Smooth muscle cell (in vitro differentiated cells): Measurements from ENCODE around the gene SPATA25. TPM values are rescaled to one million over a fixed set of nuclear protein-coding genes. Genes with fewer than 3 reads are reported as not detected.

ENCODE experiments used
- DNase-seq: peaks from one replicate; lab custom pipeline; 2025; ENCODE audit not compliant: unreplicated experiment; lab: John Stamatoyannopoulos, UW
- H2AFZ ChIP-seq: fragments of 200-600 bp; sonication (generic); 2 replicates; pipeline ENCODE4 v1.6.0; 2016; ENCODE audit warnings: antibody characterized with exemption, low read depth, mild to moderate bottlenecking
- H3F3A ChIP-seq: fragments of 200-600 bp; sonication (generic); 2 replicates; pipeline ENCODE4 v1.6.0; 2017; ENCODE audit warnings: antibody characterized with exemption, low read depth
- H3K27ac ChIP-seq: fragments of 200-600 bp; sonication (generic); 2 replicates; pipeline ENCODE4 v1.5.1; 2016; ENCODE audit warnings: low read depth, mild to moderate bottlenecking
- H3K27me3 ChIP-seq: fragments of 200-600 bp; sonication (generic); 2 replicates; pipeline ENCODE4 v1.6.1; 2016; ENCODE audit warnings: low read depth, mild to moderate bottlenecking
- H3K36me3 ChIP-seq: fragments of 200-600 bp; sonication (generic); 2 replicates; pipeline ENCODE4 v1.5.1; 2016; ENCODE audit warnings: low read depth
- H3K4me1 ChIP-seq: fragments of 200-600 bp; sonication (generic); 2 replicates; pipeline ENCODE4 v1.5.1; 2016; ENCODE audit warnings: low read depth
- H3K4me2 ChIP-seq: fragments of 200-600 bp; sonication (generic); 2 replicates; pipeline ENCODE4 v1.6.0; 2016; ENCODE audit warnings: mild to moderate bottlenecking
- H3K4me3 ChIP-seq: fragments of 200-600 bp; sonication (generic); 2 replicates; pipeline ENCODE4 v1.5.1; 2016; ENCODE audit warnings: mild to moderate bottlenecking
- H3K79me2 ChIP-seq: fragments of 200-600 bp; sonication (generic); 2 replicates; pipeline ENCODE4 v1.6.0; 2016; ENCODE audit warnings: low read depth, mild to moderate bottlenecking
- H3K9ac ChIP-seq: fragments of 200-600 bp; sonication (generic); 2 replicates; pipeline ENCODE4 v1.6.0; 2016; ENCODE audit warnings: low read depth
- H3K9me3 ChIP-seq: fragments of 200-600 bp; sonication (generic); replicated peaks from 2 replicates; pipeline ENCODE4 v1.5.1; 2016; ENCODE audit warnings: low read depth
- H4K20me1 ChIP-seq: fragments of 200-600 bp; sonication (generic); 2 replicates; pipeline ENCODE4 v1.6.0; 2016; ENCODE audit warnings: low read depth
- WGBS: methylation state at CpG from one replicate; pipeline ENCODE4 v1.1.7; 2016; ENCODE audit warnings: low lambda C conversion rate; 5-methylcytosine and 5-hydroxymethylcytosine counted together
- polyA plus RNA-seq: library from polyadenylated mRNA; unstranded; fragments of >200 nt; fragmentation: Nextera tagmentation; extraction: Ambion mirVana; gene quantifications from 2 replicates; pipeline ENCODE4 v1.2.1, GENCODE V29; 2016
- total RNA-seq: library from RNA; depleted of rRNA; stranded (reverse); fragments of >200 nt; gene quantifications from 2 replicates; pipeline ENCODE4 v1.2.3, GENCODE V29; 2014
- TF ChIP-seq, protein P1 (sequence below): fragments of 200-600 bp; sonication (generic); IDR thresholded peaks from 2 replicates; pipeline ENCODE4 v1.5.1; 2017; ENCODE audit warnings: borderline replicate concordance, mild to moderate bottlenecking, antibody characterized with exemption; ENCODE audit not compliant: insufficient read depth, poor library complexity, severe bottlenecking

Gene SPATA25
- total and polyA plus RNA-seq, 2 experiments from 2014 or later, result 0.43 to 0.54 TPM

DNA sequence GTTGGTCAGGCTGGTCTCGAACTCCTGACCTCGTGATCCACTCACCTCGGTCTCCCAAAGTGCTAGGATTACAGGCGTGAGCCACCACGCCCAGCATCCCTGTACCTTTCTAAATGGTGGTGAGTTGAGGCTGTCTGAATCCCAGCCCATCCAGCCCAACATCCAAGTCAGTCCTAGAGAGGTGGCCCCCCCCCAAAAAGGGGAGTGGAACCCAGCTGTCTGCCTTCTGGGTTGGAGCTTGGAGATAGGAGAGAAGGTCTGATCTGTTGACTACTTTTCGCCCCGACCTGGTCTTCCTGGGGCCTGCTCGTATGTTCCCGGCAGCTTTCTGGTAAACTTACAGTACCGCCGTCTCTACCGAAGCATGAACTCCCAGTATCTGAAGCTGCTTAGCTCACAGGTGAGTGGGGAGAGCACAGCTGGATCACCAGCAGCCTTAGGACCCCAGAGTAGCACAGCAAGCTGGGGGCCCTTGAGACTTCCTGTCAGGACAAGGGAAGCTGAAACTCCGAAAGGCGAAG lies 9.3 kb upstream of the SPATA25 start:
- Histone ChIP-seq H3K4me3 (no peak overlapping the region), H3K27me3 (no peaks in the 10 kb centered on the region), H3K4me1 (peaks cover 4% of the 10 kb centered on the region), H3K9ac (no peak overlapping the region), H3K27ac (no peak overlapping the region), H4K20me1 (no peaks in the 10 kb centered on the region), H3K4me2 (no peak overlapping the region), H2AFZ (no peak overlapping the region), H3K79me2 (peaks cover 4% of the 10 kb centered on the region), H3F3A (peaks cover 12% of the 10 kb centered on the region), H3K9me3 (no peaks in the 10 kb centered on the region), H3K36me3 (no peaks in the 10 kb centered on the region)
- WGBS, result 98% methylated on average over 14 of the region's 14 CpGs
- DNase-seq, result no peak
- TF ChIP-seq, protein P1, sequence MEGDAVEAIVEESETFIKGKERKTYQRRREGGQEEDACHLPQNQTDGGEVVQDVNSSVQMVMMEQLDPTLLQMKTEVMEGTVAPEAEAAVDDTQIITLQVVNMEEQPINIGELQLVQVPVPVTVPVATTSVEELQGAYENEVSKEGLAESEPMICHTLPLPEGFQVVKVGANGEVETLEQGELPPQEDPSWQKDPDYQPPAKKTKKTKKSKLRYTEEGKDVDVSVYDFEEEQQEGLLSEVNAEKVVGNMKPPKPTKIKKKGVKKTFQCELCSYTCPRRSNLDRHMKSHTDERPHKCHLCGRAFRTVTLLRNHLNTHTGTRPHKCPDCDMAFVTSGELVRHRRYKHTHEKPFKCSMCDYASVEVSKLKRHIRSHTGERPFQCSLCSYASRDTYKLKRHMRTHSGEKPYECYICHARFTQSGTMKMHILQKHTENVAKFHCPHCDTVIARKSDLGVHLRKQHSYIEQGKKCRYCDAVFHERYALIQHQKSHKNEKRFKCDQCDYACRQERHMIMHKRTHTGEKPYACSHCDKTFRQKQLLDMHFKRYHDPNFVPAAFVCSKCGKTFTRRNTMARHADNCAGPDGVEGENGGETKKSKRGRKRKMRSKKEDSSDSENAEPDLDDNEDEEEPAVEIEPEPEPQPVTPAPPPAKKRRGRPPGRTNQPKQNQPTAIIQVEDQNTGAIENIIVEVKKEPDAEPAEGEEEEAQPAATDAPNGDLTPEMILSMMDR, result no peak

DNA sequence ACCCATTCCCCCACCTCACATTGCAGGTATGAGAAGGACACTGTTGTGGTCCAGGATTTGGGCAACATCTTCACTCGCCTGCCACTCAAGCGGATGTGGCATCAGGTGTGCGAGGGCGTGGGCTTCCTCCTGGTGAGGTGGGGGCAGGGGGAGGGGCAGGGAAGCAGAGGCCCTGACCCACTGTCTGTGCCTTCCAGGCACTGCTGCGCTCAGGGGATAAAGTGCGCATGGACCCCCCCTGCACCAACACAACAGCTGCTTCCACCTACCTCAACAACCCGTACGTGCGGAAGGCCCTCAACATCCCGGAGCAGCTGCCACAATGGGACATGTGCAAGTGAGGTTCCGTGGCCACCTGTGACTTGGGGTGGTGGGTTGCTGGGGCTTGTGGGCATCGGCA lies 7.4 kb upstream of the SPATA25 start:
- Histone ChIP-seq H3K36me3 (no peaks in the 10 kb centered on the region), H3K4me3 (no peak overlapping the region), H3K27ac (no peak overlapping the region), H3K79me2 (peaks cover 5% of the 10 kb centered on the region), H3K27me3 (no peaks in the 10 kb centered on the region), H4K20me1 (no peaks in the 10 kb centered on the region), H3K9ac (no peak overlapping the region), H3K4me1 (peaks cover 6% of the 10 kb centered on the region), H3K4me2 (no peak overlapping the region), H3K9me3 (no peaks in the 10 kb centered on the region), H2AFZ (no peak overlapping the region), H3F3A (peaks cover 9% of the 10 kb centered on the region)
- DNase-seq, result no peak
- TF ChIP-seq, protein P1, result no peak
- 93% methylated on average over 12 of the region's 12 CpGs for WGBS

DNA sequence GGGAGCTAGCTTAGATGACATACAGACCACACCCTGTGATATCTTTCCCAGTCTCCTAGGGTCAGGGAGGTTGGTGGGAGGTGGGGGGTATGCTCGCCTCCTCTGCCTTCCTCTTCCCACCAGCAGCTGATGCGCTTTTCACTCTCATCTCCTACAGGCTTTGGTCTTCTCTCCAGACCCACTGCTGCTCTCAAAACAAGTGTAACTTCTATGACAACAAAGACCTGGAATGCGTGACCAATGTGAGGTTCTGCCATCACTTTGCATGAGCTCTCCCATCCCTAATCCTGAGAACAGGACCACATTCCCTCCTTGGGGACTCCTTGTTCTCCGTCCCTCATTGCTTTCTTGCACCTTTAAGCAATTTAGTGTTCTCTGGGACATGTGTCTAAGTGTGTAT lies 6.4 kb upstream of the SPATA25 start:
- 94% methylated on average over 4 of the region's 4 CpGs for WGBS
- H3K27me3 ChIP-seq, result no peaks in the 10 kb centered on the region
- peaks cover 9% of the 10 kb centered on the region for H3F3A ChIP-seq
- H3K36me3 ChIP-seq, result no peaks in the 10 kb centered on the region
- TF ChIP-seq, protein P1, result no peak
- H3K4me3 ChIP-seq, result no peak overlapping the region
- H3K9ac ChIP-seq, result no peak overlapping the region
- H2AFZ ChIP-seq, result no peak overlapping the region
- peaks cover 5% of the 10 kb centered on the region for H3K79me2 ChIP-seq
- H3K4me2 ChIP-seq, result no peak overlapping the region
- no peak for DNase-seq
- H3K9me3 ChIP-seq, result no peaks in the 10 kb centered on the region
- H3K4me1 ChIP-seq, result peaks cover 6% of the 10 kb centered on the region
- H4K20me1 ChIP-seq, result no peaks in the 10 kb centered on the region
- no peak overlapping the region for H3K27ac ChIP-seq

DNA sequence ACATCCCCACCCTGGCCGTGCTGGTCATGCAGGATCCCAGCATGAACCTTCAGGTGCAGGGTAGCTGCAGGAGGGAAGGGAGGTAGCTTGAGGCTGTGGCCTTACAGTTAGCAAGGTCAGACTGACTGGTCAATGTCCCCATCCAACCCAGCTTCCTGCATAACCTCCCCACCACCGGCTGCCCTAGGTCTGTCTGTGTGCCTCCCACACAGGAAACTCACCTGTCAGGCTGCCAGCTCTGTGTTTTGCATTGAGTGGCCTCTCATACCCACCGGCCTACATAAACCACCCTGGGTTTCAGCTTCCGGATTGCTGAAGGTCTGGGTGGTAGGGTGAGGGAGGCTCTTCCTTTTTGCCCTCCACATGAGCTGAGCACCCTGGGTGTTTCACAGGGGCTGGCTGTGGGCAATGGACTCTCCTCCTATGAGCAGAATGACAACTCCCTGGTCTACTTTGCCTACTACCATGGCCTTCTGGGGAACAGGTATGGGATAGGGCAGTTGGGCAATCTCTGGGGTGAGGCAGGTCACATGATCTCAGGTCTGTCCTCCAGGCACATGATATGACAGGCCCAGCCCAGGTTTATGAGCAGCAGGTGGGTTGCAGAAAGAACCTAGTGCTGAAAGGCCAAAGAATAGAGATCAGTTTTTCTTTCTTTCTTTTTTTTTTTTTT lies 5.5 kb upstream of the SPATA25 start:
- Histone ChIP-seq H4K20me1 (no peaks in the 10 kb centered on the region), H3F3A (peaks cover 9% of the 10 kb centered on the region), H3K79me2 (peaks cover 5% of the 10 kb centered on the region), H3K9me3 (no peaks in the 10 kb centered on the region), H3K9ac (no peak overlapping the region), H3K27me3 (no peaks in the 10 kb centered on the region), H3K4me1 (peaks cover 6% of the 10 kb centered on the region), H3K27ac (no peak overlapping the region), H3K4me3 (no peak overlapping the region), H3K4me2 (no peak overlapping the region), H2AFZ (no peak overlapping the region), H3K36me3 (no peaks in the 10 kb centered on the region)
- TF ChIP-seq, protein P1, result no peak
- 96% methylated on average over 4 of the region's 4 CpGs for WGBS
- DNase-seq, result no peak
